Keratinocyte (primary cell): ENCODE measurements around the gene TEP1.

Source experiments
- CTCF ChIP-seq, 3 experiments: IDR thresholded peaks in 1 of 3; conservative IDR thresholded peaks in 1 of 3; optimal IDR thresholded peaks in 1 of 3; 2 replicates in 2 of 3; 3 replicates in 1 of 3; pipeline versions ENCODE3 to v1.5.1; 2011; ENCODE audit warnings: low read length in 3 of 3, mild to moderate bottlenecking in 3 of 3, moderate library complexity in 2 of 3, control low read depth in 1 of 3, inconsistent platforms in 1 of 3; ENCODE audit not compliant: insufficient read depth in 2 of 3; ENCODE audit errors: extremely low read depth in 1 of 3
- EZH2 ChIP-seq: IDR thresholded peaks from one replicate; pipeline ENCODE4 v1.6.1; 2012; ENCODE audit warnings: inconsistent platforms, mild to moderate bottlenecking, low read length, moderate library complexity

- TF ChIP-seq CTCF (optimal IDR thresholded peaks at IDR 0.05 in 1 of 3, IDR thresholded peaks at IDR 0.05 in 1 of 3, conservative IDR thresholded peaks at IDR 0.05 in 1 of 3; ENCODE audit: extremely low read depth in 1 of 3, insufficient read depth in 2 of 3, low read length in 3 of 3): peak in 1 of 3 experiments; percentile 8
- no peak for TF ChIP-seq EZH2
Observed at GRCh38 chr14:20440882-20441281, 27.6 kb upstream of the TEP1 start.
